GM18505 (cell line): Measurements from ENCODE around the gene SDS.

ENCODE experiments used
- ATAC-seq: cut with Tn5 transposase; IDR thresholded peaks from one replicate; pipeline ENCODE4 v1.9.1; 2021; ENCODE audit not compliant: unreplicated experiment
- POLR2A ChIP-seq: IDR thresholded peaks from 4 replicates; pipeline ENCODE4 v1.6.1; 2011; ENCODE audit warnings: borderline replicate concordance; ENCODE audit not compliant: insufficient read depth, insufficient read length; ENCODE audit errors: extremely low read depth

Gene SDS

DNA sequence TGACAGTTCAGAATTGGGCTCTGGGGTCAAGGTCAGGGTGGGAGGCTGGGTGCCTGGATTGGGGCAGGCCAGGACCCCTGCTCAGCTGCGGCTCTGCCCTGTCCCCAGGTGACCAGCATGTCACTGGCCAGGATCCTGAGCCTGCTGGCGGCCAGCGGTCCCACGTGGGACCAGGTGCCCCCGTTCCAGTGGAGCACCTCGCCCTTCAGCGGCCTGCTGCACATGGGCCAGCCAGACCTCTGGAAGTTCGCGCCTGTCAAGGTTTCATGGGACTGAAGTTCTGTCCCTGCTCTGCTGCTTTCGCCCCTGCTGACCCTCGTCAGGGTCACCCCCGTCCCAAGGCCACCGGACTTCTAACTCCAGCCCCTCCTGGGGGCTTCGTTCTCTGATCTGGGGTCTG lies 15.3 kb downstream of the SDS start:
- TF ChIP-seq POLR2A: no peak
- ATAC-seq: no peak

DNA sequence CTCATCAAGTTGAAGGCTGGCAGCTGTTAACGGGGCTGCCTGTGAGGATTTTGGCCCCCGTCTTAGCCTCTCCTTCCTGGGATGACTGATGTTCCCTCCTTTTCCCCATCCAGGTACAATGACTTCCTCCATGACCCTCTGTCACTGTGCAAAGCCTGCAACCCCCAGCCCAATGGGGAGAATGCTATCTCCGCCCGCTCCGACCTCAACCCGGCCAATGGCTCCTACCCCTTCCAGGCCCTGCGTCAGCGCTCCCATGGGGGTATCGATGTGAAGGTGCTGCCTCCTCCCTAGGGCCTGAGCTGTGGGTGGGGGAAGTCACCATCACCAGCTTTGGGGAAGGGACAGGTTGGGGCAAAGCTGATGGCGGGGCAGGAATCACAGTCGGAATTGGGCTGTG lies 16.1 kb downstream of the SDS start:
- ATAC-seq: no peak
- no peak for TF ChIP-seq POLR2A

DNA sequence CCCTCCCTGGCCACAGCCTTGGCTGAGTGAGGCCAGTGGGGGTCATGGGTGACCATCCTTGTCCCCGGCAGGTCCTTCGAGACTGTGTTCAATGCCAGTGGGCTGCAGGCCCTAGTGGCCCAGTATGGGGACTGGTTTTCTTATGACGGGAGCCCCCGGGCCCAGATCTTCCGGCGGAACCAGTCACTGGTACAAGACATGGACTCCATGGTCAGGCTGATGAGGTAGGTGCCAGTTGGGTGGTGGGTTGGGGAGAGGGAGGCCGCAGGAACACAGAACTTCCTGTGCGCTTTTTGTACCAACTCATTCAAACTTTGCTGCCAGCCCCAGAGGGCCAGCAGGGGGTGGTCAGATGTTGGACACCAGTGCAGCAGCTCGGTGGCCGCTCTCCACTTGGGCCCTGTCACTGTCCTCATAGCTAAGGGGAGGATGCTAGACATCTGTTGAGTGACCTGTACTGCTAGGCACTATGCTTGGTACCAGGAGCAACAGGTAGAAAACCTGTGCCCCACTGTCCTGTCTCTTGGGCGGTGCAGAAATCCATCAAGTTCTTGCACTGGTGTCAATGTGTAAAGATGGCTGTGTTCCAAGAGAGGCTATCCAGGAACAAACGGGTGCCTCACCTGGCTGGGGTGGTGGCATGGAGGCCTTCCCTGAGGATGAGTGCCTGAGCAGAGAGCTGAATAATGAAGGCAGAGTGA lies 16.7 kb downstream of the SDS start:
- no peak for TF ChIP-seq POLR2A
- no peak for ATAC-seq

DNA sequence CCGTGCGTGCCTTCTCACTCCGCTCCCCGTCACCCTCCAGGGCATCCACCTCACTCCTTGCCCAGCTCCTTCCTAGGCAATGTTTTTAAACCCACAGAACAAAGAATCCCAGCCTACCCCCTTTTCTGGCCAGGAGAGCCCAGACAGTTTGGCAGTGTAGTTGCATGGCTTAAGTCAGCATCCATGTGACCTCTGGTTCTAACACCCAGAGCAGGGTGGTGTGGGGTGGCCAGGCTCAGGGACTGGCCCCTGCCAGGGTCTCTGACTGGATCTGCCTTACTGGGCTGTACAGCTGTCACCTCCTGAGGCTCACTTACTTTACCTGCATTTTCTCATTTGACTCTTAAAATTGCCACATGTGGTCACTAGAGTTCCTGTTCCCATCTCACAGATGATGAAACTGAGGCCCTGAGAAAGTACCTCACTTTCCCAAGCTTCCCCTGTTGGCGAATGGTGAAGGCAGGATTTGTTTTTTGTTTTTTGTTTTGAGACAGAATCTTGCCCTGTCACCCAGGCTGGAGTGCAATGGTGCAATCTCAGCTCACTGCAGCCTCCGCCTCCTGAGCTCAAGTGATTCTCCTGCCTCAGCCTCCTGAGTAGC lies 18.3 kb downstream of the SDS start:
- ATAC-seq: no peak
- TF ChIP-seq POLR2A: no peak

DNA sequence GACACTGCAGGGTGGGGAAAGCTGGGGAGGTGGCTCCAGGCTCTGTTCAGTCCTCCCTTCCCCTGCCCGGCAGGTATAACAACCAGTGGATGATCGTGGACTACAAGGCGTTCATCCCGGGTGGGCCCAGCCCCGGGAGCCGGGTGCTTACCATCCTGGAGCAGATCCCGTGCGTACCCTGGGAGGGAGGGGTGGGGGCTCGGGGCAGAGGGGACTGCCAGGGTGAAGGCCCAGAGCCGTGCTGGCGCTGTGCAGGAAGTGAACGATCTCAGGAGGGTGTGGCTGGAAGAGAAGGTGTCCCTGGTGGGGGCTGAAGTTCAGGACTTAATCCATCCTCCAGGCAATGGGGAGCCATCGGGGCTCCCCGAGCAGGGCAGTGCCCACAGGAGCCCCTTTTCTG lies 18.9 kb downstream of the SDS start:
- no peak for ATAC-seq
- TF ChIP-seq POLR2A: no peak

DNA sequence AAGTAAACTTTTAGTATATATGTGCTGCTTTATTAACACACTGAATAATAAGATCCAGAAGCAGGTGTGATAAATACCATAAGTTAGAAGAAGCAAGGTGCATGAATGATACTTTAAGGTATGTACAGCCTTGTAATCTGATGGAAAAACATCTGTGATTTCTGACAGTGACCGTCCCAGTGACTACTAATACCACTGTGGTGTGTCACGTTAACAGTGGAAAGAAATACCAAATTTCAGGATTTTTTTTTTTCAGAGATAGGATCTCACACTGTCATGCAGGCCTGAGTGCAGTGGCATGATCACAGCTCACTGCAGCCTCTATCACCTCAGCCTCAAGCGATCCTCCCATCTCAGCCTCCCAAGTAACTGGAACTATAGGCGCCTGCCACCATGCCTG lies 21.5 kb downstream of the SDS start:
- TF ChIP-seq POLR2A: no peak
- ATAC-seq: no peak

DNA sequence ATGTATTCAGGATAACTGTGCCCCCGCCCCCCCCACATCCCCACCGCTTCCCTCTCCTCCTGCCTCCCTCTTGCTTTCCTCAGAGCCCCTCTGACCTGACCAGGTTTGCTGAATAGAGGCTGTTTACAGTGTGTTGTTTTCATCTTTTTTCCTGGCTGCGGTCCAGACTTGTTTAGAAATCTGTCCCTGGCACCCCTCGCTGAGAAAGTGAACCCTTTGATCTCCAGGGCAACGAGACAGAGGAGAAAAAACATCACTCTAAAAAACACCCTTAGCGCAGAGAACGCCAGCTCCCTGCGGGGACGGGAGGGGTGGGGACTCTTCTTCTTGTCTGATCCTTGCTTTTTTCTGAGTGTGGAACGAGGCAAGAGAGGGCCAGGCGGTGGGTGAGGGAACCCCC lies 22.5 kb downstream of the SDS start:
- no peak for TF ChIP-seq POLR2A
- no peak for ATAC-seq

DNA sequence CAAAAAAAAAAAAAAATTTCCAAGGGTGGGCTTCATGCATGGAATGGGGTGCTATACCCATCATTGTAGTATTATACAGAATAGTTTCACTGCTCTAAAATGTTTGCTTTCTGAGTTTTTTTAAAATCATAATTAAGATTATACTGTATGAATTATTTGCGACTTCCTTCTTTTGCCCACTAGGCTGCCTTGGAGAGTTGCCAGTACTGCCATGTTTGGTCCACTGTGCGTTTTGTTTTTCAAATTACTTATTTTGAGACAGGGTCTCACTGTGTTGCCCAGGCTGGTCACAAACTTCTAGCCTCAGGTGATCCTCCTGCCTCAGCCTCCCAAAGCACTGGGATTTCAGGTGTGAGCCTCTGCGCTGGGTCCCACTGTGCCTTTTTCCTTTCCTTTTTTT lies 25.4 kb downstream of the SDS start:
- ATAC-seq: no peak
- no peak for TF ChIP-seq POLR2A

DNA sequence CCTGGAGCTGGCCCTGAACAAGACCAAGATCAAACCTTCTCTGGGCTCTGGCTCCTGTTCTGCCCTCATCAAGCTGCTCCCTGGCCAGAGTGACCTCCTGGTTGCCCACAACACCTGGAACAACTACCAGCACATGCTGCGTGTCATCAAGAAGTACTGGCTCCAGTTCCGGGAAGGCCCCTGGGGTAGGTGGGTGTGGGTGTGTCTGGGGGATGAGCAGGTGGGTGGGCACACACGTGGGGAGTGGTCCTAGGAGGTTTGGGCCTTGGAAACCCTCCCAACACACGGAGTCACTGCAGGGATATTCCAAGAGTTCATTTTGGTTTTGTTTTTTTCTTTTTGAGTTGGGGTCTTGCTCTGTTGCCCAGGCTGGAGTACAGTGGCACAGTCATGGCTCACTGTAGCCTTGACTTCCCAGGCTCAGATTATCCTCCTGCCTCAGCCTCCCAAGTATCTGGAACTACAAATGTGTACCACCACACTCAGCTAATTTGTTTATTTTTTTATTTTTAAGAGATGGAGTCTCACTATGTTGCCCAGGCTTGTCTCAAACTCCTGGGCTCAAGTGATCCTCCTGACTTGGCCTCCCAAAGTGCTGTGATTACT lies 28.8 kb downstream of the SDS start:
- ATAC-seq: no peak

DNA sequence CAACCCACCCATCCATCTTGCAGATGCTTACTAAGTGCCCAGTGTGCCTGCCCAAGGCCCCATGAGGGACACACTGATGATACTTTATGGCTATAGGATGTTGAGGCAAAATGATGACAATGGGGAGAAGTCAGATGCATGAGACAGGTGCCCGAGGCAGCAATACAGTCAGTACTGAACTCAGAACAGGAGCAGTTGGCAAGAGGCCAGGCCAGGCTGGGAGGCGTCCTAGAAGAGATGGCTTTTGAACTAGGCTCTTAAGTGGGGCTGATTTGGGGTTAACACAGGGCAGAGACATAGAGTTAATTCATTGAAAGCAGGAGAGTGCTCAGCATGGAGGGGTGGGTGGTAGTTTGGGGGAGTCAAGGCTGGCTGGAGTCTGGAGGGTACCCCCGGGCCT lies 29.7 kb downstream of the SDS start:
- ATAC-seq: no peak
- TF ChIP-seq POLR2A: no peak

More for the DNA sequence above, 28.8 kb downstream of the SDS start:
- no peak for TF ChIP-seq POLR2A

DNA sequence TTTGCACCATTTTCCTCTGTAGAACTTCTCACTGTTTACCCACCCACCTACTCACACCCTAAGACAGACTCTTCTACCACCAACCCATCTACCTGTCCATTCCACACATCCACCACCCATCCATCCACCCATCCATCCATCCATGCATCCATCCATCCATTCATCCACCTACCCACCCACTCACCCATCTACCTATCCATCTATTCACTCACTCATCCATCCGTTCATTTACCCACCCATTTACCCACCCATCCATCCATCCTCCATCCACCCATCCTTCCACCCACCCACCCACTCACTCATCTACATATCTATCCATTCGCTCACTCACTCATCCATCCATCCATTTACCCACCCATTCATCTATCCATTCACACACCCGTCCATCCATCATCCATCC lies 30.2 kb downstream of the SDS start:
- no peak for TF ChIP-seq POLR2A
- ATAC-seq: no peak

DNA sequence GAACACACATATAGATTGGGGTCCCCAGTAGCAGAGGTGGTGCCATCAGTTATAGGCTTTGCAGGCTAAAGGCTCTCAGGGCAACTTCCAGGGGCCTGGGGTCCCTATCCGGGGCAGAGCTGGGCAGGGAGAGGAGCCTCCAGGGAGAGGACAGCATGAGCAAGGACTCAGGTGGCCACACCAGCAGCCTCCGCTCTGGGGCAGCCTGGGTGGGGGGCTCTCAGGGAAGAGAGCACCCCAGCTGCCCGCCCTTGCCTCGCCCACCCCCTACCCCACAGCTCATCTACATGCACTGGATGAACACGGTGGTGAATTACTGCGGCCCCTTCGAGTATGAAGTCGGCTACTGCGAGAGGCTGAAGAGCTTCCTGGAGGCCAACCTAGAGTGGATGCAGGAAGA lies 31.3 kb downstream of the SDS start:
- no peak for ATAC-seq
- no peak for TF ChIP-seq POLR2A

DNA sequence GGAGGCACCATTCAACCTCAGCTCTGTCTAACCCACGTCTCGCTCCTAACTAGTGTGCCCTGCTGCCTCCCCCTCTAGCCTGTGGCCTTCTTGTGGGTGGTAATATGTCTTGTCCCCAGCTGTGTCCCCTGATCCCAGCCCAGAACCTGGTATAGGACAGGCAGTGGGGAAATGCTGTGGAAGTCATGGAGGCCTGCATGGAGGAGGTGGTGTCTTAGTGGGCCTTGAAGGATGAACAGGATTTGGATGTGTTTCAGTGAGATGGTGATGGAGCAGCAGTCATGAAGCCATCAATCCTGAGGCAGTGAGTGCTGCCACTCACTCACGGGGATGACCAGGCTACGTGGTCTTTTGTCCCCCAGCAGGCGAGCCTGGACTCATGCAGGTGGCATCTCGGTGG lies 31.9 kb downstream of the SDS start:
- no peak for ATAC-seq
- no peak for TF ChIP-seq POLR2A
